HG03135 (cell line): ENCODE results near the gene IGDCC3.
"Not testable (repeated sequence)": the region's sequence is repeated elsewhere in the genome, so short reads cannot be mapped to it uniquely, and the experiment has no call there.

Source experiments
- ATAC-seq: cut with Tn5 transposase; IDR thresholded peaks from one replicate; pipeline ENCODE4 v1.9.1; 2021; ENCODE audit warnings: mild to moderate bottlenecking, moderate library complexity; ENCODE audit not compliant: unreplicated experiment

Gene IGDCC3

GRCh38 chr15:65406424-65407000 lies 28.7 kb upstream of the IGDCC3 start:
- ATAC-seq, result no peak

- no peak for ATAC-seq
These were observed 28.1 kb upstream of the IGDCC3 start for GRCh38 chr15:65405791-65406423.

GRCh38 chr15:65404186-65404872 lies 26.5 kb upstream of the IGDCC3 start:
- no peak for ATAC-seq

- ATAC-seq, result no peak
These were observed 25.2 kb upstream of the IGDCC3 start for GRCh38 chr15:65402961-65403360.

- ATAC-seq, result no peak
These were observed 23.9 kb upstream of the IGDCC3 start for GRCh38 chr15:65401611-65402240.

GRCh38 chr15:65400760-65401610 lies 23.2 kb upstream of the IGDCC3 start:
- ATAC-seq, result no peak

- ATAC-seq, result no peak
These were observed 22.2 kb upstream of the IGDCC3 start for GRCh38 chr15:65399997-65400396.

- ATAC-seq, result no peak
These were observed 21.4 kb upstream of the IGDCC3 start for GRCh38 chr15:65399001-65399706.

- not testable (repeated sequence) for ATAC-seq
These were observed 20.7 kb upstream of the IGDCC3 start for GRCh38 chr15:65398486-65398885.

GRCh38 chr15:65396965-65397317 lies 19.1 kb upstream of the IGDCC3 start:
- no peak for ATAC-seq

GRCh38 chr15:65396283-65396964 lies 18.6 kb upstream of the IGDCC3 start:
- no peak for ATAC-seq

- ATAC-seq, result no peak
These were observed 17.9 kb upstream of the IGDCC3 start for GRCh38 chr15:65395567-65396202.

- ATAC-seq, result no peak
These were observed 17.1 kb upstream of the IGDCC3 start for GRCh38 chr15:65394936-65395335.

GRCh38 chr15:65394280-65394789 lies 16.5 kb upstream of the IGDCC3 start:
- ATAC-seq, result no peak

- ATAC-seq, result no peak
These were observed 15.8 kb upstream of the IGDCC3 start for GRCh38 chr15:65393557-65393956.

- no peak for ATAC-seq
These were observed 15.3 kb upstream of the IGDCC3 start for GRCh38 chr15:65393091-65393490.

GRCh38 chr15:65392368-65392767 lies 14.6 kb upstream of the IGDCC3 start:
- ATAC-seq, result no peak

GRCh38 chr15:65391732-65392131 lies 13.9 kb upstream of the IGDCC3 start:
- no peak for ATAC-seq

- no peak for ATAC-seq
These were observed 12.6 kb upstream of the IGDCC3 start for GRCh38 chr15:65390447-65390846.
